ENCODE data around the gene CCSER1.
"Not testable (repeated sequence)": the region's sequence is repeated elsewhere in the genome, so short reads cannot be mapped to it uniquely, and the experiment has no call there.

CCSER1 gene

GRCh38 chr4:90906239-90906638 lies 779.0 kb downstream of the CCSER1 start:
- ATAC-seq (no peak), DNase-seq (ENCODE audit: low spot score in 2 of 2) (no peak)
- Mint-ChIP-seq H3K9me3 (peaks cover 27% of the 10 kb centered on the region), H3K27ac (no peak overlapping the region), H3K4me1 (no peaks in the 10 kb centered on the region), H3K36me3 (no peaks in the 10 kb centered on the region), H3K4me3 (no peak overlapping the region)

- not testable (repeated sequence) for H3K4me3 Mint-ChIP-seq; H3K27ac Mint-ChIP-seq; DNase-seq (ENCODE audit: low spot score in 2 of 2); ATAC-seq; H3K36me3 Mint-ChIP-seq; H3K4me1 Mint-ChIP-seq
- H3K9me3 Mint-ChIP-seq = peaks cover 19% of the 10 kb centered on the region
Observed at GRCh38 chr4:90911724-90912434, 784.7 kb downstream of the CCSER1 start.

GRCh38 chr4:90922174-90922573 lies 795.0 kb downstream of the CCSER1 start:
- no peak overlapping the region for H3K4me3 Mint-ChIP-seq
- ATAC-seq (no peak), DNase-seq (ENCODE audit: low spot score in 2 of 2) (no peak)
- H3K27ac Mint-ChIP-seq = no peak overlapping the region
- no peaks in the 10 kb centered on the region for H3K4me1 Mint-ChIP-seq
- H3K9me3 Mint-ChIP-seq = peaks cover 3% of the 10 kb centered on the region
- H3K36me3 Mint-ChIP-seq = no peaks in the 10 kb centered on the region

GRCh38 chr4:90926957-90927356 lies 799.8 kb downstream of the CCSER1 start:
- no peaks in the 10 kb centered on the region for H3K4me1 Mint-ChIP-seq
- H3K27ac Mint-ChIP-seq = no peak overlapping the region
- peaks cover 6% of the 10 kb centered on the region for H3K9me3 Mint-ChIP-seq
- DNase-seq (ENCODE audit: low spot score in 2 of 2) (no peak), ATAC-seq (no peak)
- no peaks in the 10 kb centered on the region for H3K36me3 Mint-ChIP-seq
- H3K4me3 Mint-ChIP-seq = no peak overlapping the region

- H3K4me1 Mint-ChIP-seq = no peaks in the 10 kb centered on the region
- no peaks in the 10 kb centered on the region for H3K36me3 Mint-ChIP-seq
- no peak overlapping the region for H3K4me3 Mint-ChIP-seq
- no peak for ATAC-seq
- peaks cover 22% of the 10 kb centered on the region for H3K9me3 Mint-ChIP-seq
- H3K27ac Mint-ChIP-seq = no peak overlapping the region
- no peak for DNase-seq (ENCODE audit: low spot score in 2 of 2)
Observed at GRCh38 chr4:90943311-90943710, 816.1 kb downstream of the CCSER1 start.

- peaks cover 18% of the 10 kb centered on the region for H3K9me3 Mint-ChIP-seq
- no peak for ATAC-seq
- no peak overlapping the region for H3K27ac Mint-ChIP-seq
- H3K4me1 Mint-ChIP-seq = no peaks in the 10 kb centered on the region
- no peak for DNase-seq (ENCODE audit: low spot score in 2 of 2)
- no peak overlapping the region for H3K4me3 Mint-ChIP-seq
- no peaks in the 10 kb centered on the region for H3K36me3 Mint-ChIP-seq
Observed at GRCh38 chr4:90946945-90947344, 819.8 kb downstream of the CCSER1 start.

GRCh38 chr4:90950385-90950841 lies 823.2 kb downstream of the CCSER1 start:
- H3K4me1 Mint-ChIP-seq = no peaks in the 10 kb centered on the region
- H3K4me3 Mint-ChIP-seq = no peak overlapping the region
- H3K27ac Mint-ChIP-seq = no peak overlapping the region

GRCh38 chr4:90951037-90951436 lies 823.8 kb downstream of the CCSER1 start:
- no peak for ATAC-seq
- H3K36me3 Mint-ChIP-seq = no peaks in the 10 kb centered on the region
- no peaks in the 10 kb centered on the region for H3K4me1 Mint-ChIP-seq
- H3K9me3 Mint-ChIP-seq = peaks cover 7% of the 10 kb centered on the region
- no peak overlapping the region for H3K27ac Mint-ChIP-seq
- no peak overlapping the region for H3K4me3 Mint-ChIP-seq
- no peak for DNase-seq (ENCODE audit: low spot score in 2 of 2)

More at GRCh38 chr4:90950385-90950841, 823.2 kb downstream of the CCSER1 start:
- H3K9me3 Mint-ChIP-seq = peaks cover 6% of the 10 kb centered on the region
- ATAC-seq = no peak
- no peak for DNase-seq (ENCODE audit: low spot score in 2 of 2)
- no peaks in the 10 kb centered on the region for H3K36me3 Mint-ChIP-seq

GRCh38 chr4:90958256-90958895 lies 831.2 kb downstream of the CCSER1 start:
- no peak overlapping the region for H3K4me3 Mint-ChIP-seq
- H3K9me3 Mint-ChIP-seq = peaks cover 11% of the 10 kb centered on the region
- H3K4me1 Mint-ChIP-seq = no peaks in the 10 kb centered on the region
- H3K36me3 Mint-ChIP-seq = no peaks in the 10 kb centered on the region
- no peak overlapping the region for H3K27ac Mint-ChIP-seq
- ATAC-seq (no peak), DNase-seq (ENCODE audit: low spot score in 2 of 2) (no peak)

- DNase-seq (ENCODE audit: low spot score in 2 of 2) (no peak), ATAC-seq (no peak)
- Mint-ChIP-seq H3K9me3 (peaks cover 11% of the 10 kb centered on the region), H3K27ac (no peak overlapping the region), H3K4me1 (no peaks in the 10 kb centered on the region), H3K36me3 (no peaks in the 10 kb centered on the region), H3K4me3 (no peak overlapping the region)
Observed at GRCh38 chr4:90960433-90960832, 833.2 kb downstream of the CCSER1 start.

GRCh38 chr4:90960840-90961239 lies 833.6 kb downstream of the CCSER1 start:
- no peak overlapping the region for H3K4me3 Mint-ChIP-seq
- DNase-seq (ENCODE audit: low spot score in 2 of 2) = no peak
- no peak overlapping the region for H3K27ac Mint-ChIP-seq
- no peaks in the 10 kb centered on the region for H3K36me3 Mint-ChIP-seq
- peaks cover 8% of the 10 kb centered on the region for H3K9me3 Mint-ChIP-seq
- no peak for ATAC-seq
- H3K4me1 Mint-ChIP-seq = no peaks in the 10 kb centered on the region

GRCh38 chr4:90970021-90970420 lies 842.8 kb downstream of the CCSER1 start:
- H3K4me1 Mint-ChIP-seq = no peaks in the 10 kb centered on the region
- no peak for ATAC-seq
- no peaks in the 10 kb centered on the region for H3K36me3 Mint-ChIP-seq
- H3K4me3 Mint-ChIP-seq = no peak overlapping the region
- H3K27ac Mint-ChIP-seq = no peak overlapping the region
- DNase-seq (ENCODE audit: low spot score in 2 of 2) = no peak
- H3K9me3 Mint-ChIP-seq = peaks cover 27% of the 10 kb centered on the region

GRCh38 chr4:90977726-90978125 lies 850.5 kb downstream of the CCSER1 start:
- DNase-seq (ENCODE audit: low spot score in 2 of 2) (no peak), ATAC-seq (no peak)
- Mint-ChIP-seq H3K4me3 (no peak overlapping the region), H3K9me3 (peaks cover 12% of the 10 kb centered on the region), H3K4me1 (no peaks in the 10 kb centered on the region), H3K27ac (no peak overlapping the region), H3K36me3 (no peaks in the 10 kb centered on the region)

- H3K27ac Mint-ChIP-seq = no peak overlapping the region
- DNase-seq (ENCODE audit: low spot score in 2 of 2) (no peak), ATAC-seq (no peak)
- no peaks in the 10 kb centered on the region for H3K4me1 Mint-ChIP-seq
- H3K36me3 Mint-ChIP-seq = no peaks in the 10 kb centered on the region
- peaks cover 4% of the 10 kb centered on the region for H3K9me3 Mint-ChIP-seq
- H3K4me3 Mint-ChIP-seq = no peak overlapping the region
Observed at GRCh38 chr4:90979556-90979955, 852.4 kb downstream of the CCSER1 start.

GRCh38 chr4:90982813-90983212 lies 855.6 kb downstream of the CCSER1 start:
- Mint-ChIP-seq H3K9me3 (peaks cover 13% of the 10 kb centered on the region), H3K4me1 (no peaks in the 10 kb centered on the region), H3K36me3 (no peaks in the 10 kb centered on the region), H3K4me3 (no peak overlapping the region), H3K27ac (no peak overlapping the region)
- ATAC-seq (no peak), DNase-seq (ENCODE audit: low spot score in 2 of 2) (no peak)

GRCh38 chr4:90990284-90990683 lies 863.1 kb downstream of the CCSER1 start:
- ATAC-seq = no peak
- Mint-ChIP-seq H3K4me3 (no peak overlapping the region), H3K36me3 (no peaks in the 10 kb centered on the region), H3K4me1 (no peaks in the 10 kb centered on the region), H3K9me3 (peaks cover 22% of the 10 kb centered on the region), H3K27ac (no peak overlapping the region)
- no peak for DNase-seq (ENCODE audit: low spot score in 2 of 2)
